ENCODE data around the gene EIF3L. TPM values are rescaled to one million over a fixed set of nuclear protein-coding genes. Genes with fewer than 3 reads are reported as not detected.

The EIF3L gene
- total and polyA plus RNA-seq, 2 donors (not counting 1 experiment from before 2014, with no cell fraction given), result 288 to 515 TPM

DNA sequence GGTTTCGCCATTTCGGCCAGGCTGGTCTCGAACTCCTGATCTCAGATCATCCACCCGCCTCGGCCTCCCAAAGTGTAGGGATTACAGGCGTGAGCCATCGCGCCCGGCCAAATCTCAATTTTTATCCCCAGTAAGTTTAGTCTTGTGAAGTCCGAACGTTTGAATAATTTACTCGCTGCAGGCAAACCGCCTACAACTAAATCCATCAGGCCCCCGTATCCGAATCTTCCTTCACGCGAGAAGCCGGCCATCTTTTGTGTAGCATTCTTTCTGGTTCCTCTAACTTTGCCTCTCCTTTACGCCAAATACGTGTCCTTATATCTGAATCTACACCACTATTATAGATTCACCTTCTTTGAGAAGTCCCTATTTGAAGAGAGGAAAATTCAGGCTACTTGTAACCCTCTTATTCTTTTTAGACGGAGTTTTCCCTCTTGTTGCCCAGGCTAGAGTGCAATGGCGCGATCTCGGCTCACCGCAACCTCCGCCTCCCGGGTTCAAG is 581 bp upstream of the EIF3L start:
- Histone ChIP-seq H3K4me1 (ENCODE audit: control insufficient read depth, extremely low read depth, insufficient read depth, low read length) (no peaks in the 10 kb centered on the region), H3K36me3 (ENCODE audit: control insufficient read depth, insufficient read depth, low read length) (peaks cover 9% of the 10 kb centered on the region), H3K27ac (ENCODE audit: insufficient read depth, low read length) (peak overlapping the region; percentile 86), H4K20me1 (ENCODE audit: control insufficient read depth, extremely low read depth, insufficient read depth, low read length) (no peaks in the 10 kb centered on the region), H3K9ac (ENCODE audit: insufficient read depth, low read length) (peak overlapping the region; percentile 84), H3K27me3 (ENCODE audit: control insufficient read depth, insufficient read depth, low read length) (no peaks in the 10 kb centered on the region), H3K79me2 (ENCODE audit: control insufficient read depth, insufficient read depth, low read length) (peaks cover 37% of the 10 kb centered on the region), H3K4me2 (ENCODE audit: extremely low read depth, insufficient read depth, low read length) (peak overlapping the region; percentile 90), H2AFZ (ENCODE audit: low read length) (no peak overlapping the region), H3K4me3 (replicated peaks in 1 of 4; ENCODE audit: control extremely low read depth in 1 of 4, insufficient read depth in 1 of 4, low read depth in 3 of 4, low read length in 4 of 4) (peak overlapping the region; percentile 42 to 97 (median 78)), H3K9me3 (ENCODE audit: control insufficient read depth, insufficient read depth, low read depth, low read length) (no peaks in the 10 kb centered on the region)
- TF ChIP-seq, protein P1, sequence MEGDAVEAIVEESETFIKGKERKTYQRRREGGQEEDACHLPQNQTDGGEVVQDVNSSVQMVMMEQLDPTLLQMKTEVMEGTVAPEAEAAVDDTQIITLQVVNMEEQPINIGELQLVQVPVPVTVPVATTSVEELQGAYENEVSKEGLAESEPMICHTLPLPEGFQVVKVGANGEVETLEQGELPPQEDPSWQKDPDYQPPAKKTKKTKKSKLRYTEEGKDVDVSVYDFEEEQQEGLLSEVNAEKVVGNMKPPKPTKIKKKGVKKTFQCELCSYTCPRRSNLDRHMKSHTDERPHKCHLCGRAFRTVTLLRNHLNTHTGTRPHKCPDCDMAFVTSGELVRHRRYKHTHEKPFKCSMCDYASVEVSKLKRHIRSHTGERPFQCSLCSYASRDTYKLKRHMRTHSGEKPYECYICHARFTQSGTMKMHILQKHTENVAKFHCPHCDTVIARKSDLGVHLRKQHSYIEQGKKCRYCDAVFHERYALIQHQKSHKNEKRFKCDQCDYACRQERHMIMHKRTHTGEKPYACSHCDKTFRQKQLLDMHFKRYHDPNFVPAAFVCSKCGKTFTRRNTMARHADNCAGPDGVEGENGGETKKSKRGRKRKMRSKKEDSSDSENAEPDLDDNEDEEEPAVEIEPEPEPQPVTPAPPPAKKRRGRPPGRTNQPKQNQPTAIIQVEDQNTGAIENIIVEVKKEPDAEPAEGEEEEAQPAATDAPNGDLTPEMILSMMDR (conservative IDR thresholded peaks at IDR 0.05 in 1 of 2, IDR thresholded peaks at IDR 0.05 in 1 of 2; ENCODE audit: low read depth in 1 of 2, low read length in 2 of 2), result no peak
- no peak for TF ChIP-seq EZH2 (IDR thresholded peaks at IDR 0.05; ENCODE audit: low read length, missing control alignments)
- peak; percentile 11 to 48 for DNase-seq (ENCODE audit: low read depth in 2 of 2)

DNA sequence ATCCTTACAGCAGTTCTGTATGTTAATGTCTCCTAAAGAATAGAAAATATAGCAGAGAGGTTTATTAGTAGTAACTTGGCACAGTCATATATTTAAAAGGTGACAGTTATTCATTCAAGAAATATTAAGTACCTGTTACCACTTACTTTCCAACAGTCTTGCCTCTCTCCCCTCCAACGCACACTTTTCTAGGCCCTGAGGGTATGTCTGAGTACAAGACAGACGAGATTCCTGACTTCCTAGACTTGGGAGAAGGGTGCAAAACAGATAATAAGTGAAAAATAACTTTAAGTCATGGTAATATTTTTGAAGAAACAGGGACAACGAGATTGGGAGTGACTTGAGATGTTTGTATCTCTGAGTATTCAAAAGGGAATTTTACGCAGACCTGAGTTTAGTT is 1.6 kb downstream of the EIF3L start:
- H3K79me2 ChIP-seq (ENCODE audit: control insufficient read depth, insufficient read depth, low read length), result peaks cover 46% of the 10 kb centered on the region
- no peak overlapping the region for H2AFZ ChIP-seq (ENCODE audit: low read length)
- no peak overlapping the region for H3K9ac ChIP-seq (ENCODE audit: insufficient read depth, low read length)
- no peak overlapping the region for H3K4me2 ChIP-seq (ENCODE audit: extremely low read depth, insufficient read depth, low read length)
- H3K27ac ChIP-seq (ENCODE audit: insufficient read depth, low read length), result no peak overlapping the region
- no peaks in the 10 kb centered on the region for H3K4me1 ChIP-seq (ENCODE audit: control insufficient read depth, extremely low read depth, insufficient read depth, low read length)
- no peak for DNase-seq (ENCODE audit: low read depth in 2 of 2)
- no peaks in the 10 kb centered on the region for H3K9me3 ChIP-seq (ENCODE audit: control insufficient read depth, insufficient read depth, low read depth, low read length)
- no peak overlapping the region for H3K4me3 ChIP-seq (replicated peaks in 1 of 4; ENCODE audit: control extremely low read depth in 1 of 4, insufficient read depth in 1 of 4, low read depth in 3 of 4, low read length in 4 of 4)
- TF ChIP-seq, protein P1 (conservative IDR thresholded peaks at IDR 0.05 in 1 of 2, IDR thresholded peaks at IDR 0.05 in 1 of 2; ENCODE audit: low read depth in 1 of 2, low read length in 2 of 2), result no peak
- no peak for TF ChIP-seq EZH2 (IDR thresholded peaks at IDR 0.05; ENCODE audit: low read length, missing control alignments)
- peaks cover 13% of the 10 kb centered on the region for H3K36me3 ChIP-seq (ENCODE audit: control insufficient read depth, insufficient read depth, low read length)
- H3K27me3 ChIP-seq (ENCODE audit: control insufficient read depth, insufficient read depth, low read length), result no peaks in the 10 kb centered on the region
- H4K20me1 ChIP-seq (ENCODE audit: control insufficient read depth, extremely low read depth, insufficient read depth, low read length), result no peaks in the 10 kb centered on the region

DNA sequence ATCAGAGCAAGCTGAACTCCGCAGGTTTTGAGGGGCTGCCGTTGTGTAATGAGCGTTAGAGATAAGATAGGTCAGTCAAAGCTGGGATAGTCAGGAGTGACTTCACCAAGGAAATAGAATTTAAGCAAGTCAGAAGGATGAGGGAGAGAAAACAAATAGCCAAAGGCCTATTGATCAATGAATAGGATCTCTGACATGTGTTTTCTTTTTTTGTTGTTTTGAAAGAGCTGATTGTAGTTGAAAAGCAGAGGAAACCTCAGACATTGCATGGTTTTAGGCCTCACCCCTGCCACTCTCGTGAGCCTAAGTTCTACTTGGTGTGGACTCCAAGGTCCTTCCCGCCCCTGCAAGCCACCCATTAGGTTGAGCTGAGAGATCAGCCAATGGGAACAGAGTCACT is 3.2 kb downstream of the EIF3L start:
- H2AFZ ChIP-seq (ENCODE audit: low read length), result no peak overlapping the region
- no peak overlapping the region for H3K4me3 ChIP-seq (replicated peaks in 1 of 4; ENCODE audit: control extremely low read depth in 1 of 4, insufficient read depth in 1 of 4, low read depth in 3 of 4, low read length in 4 of 4)
- H3K9ac ChIP-seq (ENCODE audit: insufficient read depth, low read length), result no peak overlapping the region
- H3K4me2 ChIP-seq (ENCODE audit: extremely low read depth, insufficient read depth, low read length), result no peak overlapping the region
- no peak for DNase-seq (ENCODE audit: low read depth in 2 of 2)
- no peak for TF ChIP-seq EZH2 (IDR thresholded peaks at IDR 0.05; ENCODE audit: low read length, missing control alignments)
- TF ChIP-seq, protein P1 (conservative IDR thresholded peaks at IDR 0.05 in 1 of 2, IDR thresholded peaks at IDR 0.05 in 1 of 2; ENCODE audit: low read depth in 1 of 2, low read length in 2 of 2), result no peak
- H3K4me1 ChIP-seq (ENCODE audit: control insufficient read depth, extremely low read depth, insufficient read depth, low read length), result no peaks in the 10 kb centered on the region
- no peaks in the 10 kb centered on the region for H3K9me3 ChIP-seq (ENCODE audit: control insufficient read depth, insufficient read depth, low read depth, low read length)
- no peaks in the 10 kb centered on the region for H3K27me3 ChIP-seq (ENCODE audit: control insufficient read depth, insufficient read depth, low read length)
- no peaks in the 10 kb centered on the region for H4K20me1 ChIP-seq (ENCODE audit: control insufficient read depth, extremely low read depth, insufficient read depth, low read length)
- H3K79me2 ChIP-seq (ENCODE audit: control insufficient read depth, insufficient read depth, low read length), result peaks cover 46% of the 10 kb centered on the region
- peaks cover 15% of the 10 kb centered on the region for H3K36me3 ChIP-seq (ENCODE audit: control insufficient read depth, insufficient read depth, low read length)
- no peak overlapping the region for H3K27ac ChIP-seq (ENCODE audit: insufficient read depth, low read length)
